Urinary bladder (tissue), 4 donors: ENCODE measurements around the gene GFPT2. TPM values are rescaled to one million over a fixed set of nuclear protein-coding genes. Genes with fewer than 3 reads are reported as not detected.

Experiments used
- DNase-seq: peaks from one replicate; pipeline ENCODE4 v3.0.0-alpha.2; 2015; ENCODE audit errors: extremely low spot score
- H3K27ac ChIP-seq: one replicate; pipeline ENCODE4 v1.5.1; 2013; ENCODE audit warnings: low read depth, mild to moderate bottlenecking, moderate library complexity
- H3K36me3 ChIP-seq: one replicate; pipeline ENCODE4 v1.6.1; 2013; ENCODE audit warnings: mild to moderate bottlenecking, moderate library complexity; ENCODE audit not compliant: insufficient read depth
- H3K4me1 ChIP-seq: one replicate; pipeline ENCODE4 v1.6.1; 2013; ENCODE audit warnings: mild to moderate bottlenecking, moderate library complexity; ENCODE audit not compliant: insufficient read depth
- H3K4me3 ChIP-seq: one replicate; pipeline ENCODE4 v1.5.1; 2013; ENCODE audit warnings: low read depth, low read length
- WGBS: extraction: QIAGEN DNeasy Blood & Tissue Kit; methylation state at CpG from one replicate; pipeline ENCODE4 v1.1.7; 2013; 5-methylcytosine and 5-hydroxymethylcytosine counted together
- polyA plus RNA-seq: library from polyadenylated mRNA; stranded (reverse); fragments of 200-250 nt; gene quantifications from one replicate; pipeline ENCODE4 v1.2.3, GENCODE V29; 2013
- total RNA-seq: library from RNA; depleted of rRNA; stranded (reverse); fragments of >200 nt; gene quantifications from one replicate; pipeline ENCODE4 v1.2.3, GENCODE V29; 2014
- donor health status: healthy with polysubstance abuse.
- donor health status: healthy.

GFPT2 gene
- total and polyA plus RNA-seq, 2 donors: 14.9 to 28.0 TPM

DNA sequence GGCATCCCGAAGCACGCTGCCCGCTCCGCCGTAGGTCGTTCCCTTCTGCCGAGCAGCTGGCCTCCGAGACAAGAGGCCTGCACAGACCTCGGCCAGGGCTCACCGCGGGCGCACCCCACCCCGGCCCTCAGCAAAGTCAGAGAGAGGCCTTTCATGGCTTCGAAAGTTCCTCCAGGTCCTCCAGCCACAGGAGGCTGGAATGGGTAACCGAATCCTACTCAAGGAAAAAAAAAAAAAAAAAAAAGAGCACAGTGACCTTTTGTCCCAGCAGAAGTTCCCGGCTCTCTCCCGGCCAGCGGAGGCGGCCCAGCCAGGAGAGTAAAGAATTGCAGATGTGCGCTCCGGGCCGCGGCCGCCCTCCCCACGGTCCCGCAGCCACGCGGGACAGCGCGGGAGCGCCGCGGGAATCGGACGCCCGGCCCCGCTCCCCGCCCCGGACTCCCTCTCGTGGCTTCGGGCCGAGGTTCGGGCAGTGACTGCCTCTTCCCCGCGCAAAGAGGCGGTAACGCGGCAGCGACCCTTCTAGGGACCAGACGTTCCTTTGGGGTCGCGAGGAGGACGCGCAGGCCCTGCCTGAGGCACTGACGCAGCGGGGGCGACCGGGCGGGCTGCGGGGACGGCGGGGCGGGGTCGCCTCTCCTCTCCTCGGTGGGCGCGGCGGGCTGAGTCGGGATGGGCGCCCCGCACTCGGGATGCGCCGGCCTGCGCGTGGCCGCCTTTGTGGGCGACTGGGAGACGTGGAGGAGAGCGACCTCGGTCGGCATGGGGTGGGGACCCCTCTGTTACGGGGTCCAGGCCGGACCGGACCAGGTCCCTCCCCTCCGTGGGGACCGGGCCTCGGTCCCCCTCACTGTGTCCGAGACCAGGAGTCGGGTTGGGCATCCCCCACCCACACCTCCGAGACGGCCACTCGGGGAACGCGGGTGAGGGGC lies 754 bp downstream of the GFPT2 start:
- Histone ChIP-seq H3K27ac (peak overlapping the region; percentile 54), H3K4me1 (no peaks in the 10 kb centered on the region), H3K36me3 (no peaks in the 10 kb centered on the region), H3K4me3 (peak overlapping the region; percentile 76)
- DNase-seq: no peak
- 9% methylated on average over 95 of the region's 95 CpGs for WGBS

DNA sequence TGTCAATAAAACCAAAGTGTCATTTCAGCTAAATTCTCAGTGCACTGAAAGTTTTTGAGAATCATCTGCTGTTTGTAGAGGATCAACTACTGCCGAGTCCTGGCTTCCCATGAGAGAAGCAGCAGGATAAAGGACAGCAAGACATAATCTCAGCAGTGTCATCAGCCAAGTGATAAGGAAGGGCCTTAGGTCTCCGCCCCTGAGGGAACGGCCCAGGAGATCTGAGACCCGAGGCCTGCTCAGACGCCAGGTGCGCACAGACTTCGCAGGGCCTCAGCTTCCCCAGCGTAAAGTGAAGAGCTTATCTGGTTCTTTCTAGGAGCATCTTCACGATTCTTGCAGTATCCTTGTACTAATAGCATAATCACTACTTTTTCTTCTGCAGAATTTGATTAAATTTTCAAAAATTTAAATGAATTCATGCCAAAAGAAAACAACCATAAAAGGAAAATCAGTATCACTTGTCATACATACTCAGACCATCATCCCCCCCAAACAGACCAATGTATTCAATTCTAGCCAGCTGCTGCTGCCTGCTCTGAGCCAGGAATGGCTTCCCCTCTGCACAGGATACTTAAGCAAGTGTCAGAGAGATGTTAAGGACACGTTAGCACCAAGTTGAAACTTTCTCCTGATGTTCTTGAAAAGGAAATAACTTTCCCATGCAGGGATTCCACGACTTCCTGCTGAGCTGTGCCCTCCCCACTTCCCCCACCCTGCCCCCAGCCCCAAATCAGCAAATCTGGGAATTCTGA lies 2.2 kb downstream of the GFPT2 start:
- Histone ChIP-seq H3K4me3 (no peak overlapping the region), H3K36me3 (no peaks in the 10 kb centered on the region), H3K27ac (no peak overlapping the region), H3K4me1 (no peaks in the 10 kb centered on the region)
- WGBS: 74% methylated on average over 11 of the region's 11 CpGs
- no peak for DNase-seq

DNA sequence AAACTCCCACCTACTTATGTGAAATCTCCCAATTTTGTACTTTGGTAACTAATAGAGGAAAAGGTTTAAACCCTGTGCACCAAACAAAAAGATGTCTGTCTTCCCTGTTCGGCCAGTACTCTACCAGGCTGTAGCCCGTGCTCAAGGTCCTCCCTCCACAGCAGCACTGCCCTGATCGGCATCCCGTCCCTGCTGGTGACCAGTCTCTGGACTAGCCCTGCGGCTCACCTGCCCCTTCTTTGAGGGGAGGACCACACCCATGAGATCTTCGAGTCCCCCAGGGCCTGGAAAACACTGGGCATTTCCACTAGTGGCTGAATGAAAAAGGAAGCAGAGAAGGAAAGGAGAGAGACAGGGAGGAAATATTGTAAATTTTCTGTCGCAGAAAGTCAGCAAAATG lies 2.8 kb downstream of the GFPT2 start:
- H3K4me1 ChIP-seq: no peaks in the 10 kb centered on the region
- 86% methylated on average over 7 of the region's 7 CpGs for WGBS
- no peak overlapping the region for H3K4me3 ChIP-seq
- H3K27ac ChIP-seq: no peak overlapping the region
- no peak for DNase-seq
- no peaks in the 10 kb centered on the region for H3K36me3 ChIP-seq

DNA sequence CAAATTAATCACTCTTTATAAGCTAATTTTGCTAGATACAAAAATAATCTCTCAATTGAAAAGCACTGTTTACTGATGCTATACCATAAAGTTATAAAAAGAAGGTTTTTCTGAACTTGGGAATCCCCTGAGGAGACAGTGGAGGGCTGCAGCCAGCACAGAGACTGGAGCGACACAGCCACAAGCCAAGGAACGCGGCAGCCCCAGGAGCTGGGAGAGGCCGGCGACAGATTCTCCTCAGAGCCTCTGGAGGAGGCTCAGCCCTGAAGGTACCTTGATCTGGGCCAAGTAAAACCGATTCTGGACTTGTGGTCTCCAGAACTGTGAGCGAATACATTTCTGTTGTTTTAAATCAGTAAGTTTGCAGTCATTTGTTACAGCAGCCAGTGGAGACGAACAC lies 3.7 kb downstream of the GFPT2 start:
- no peak overlapping the region for H3K27ac ChIP-seq
- no peak overlapping the region for H3K4me3 ChIP-seq
- no peaks in the 10 kb centered on the region for H3K4me1 ChIP-seq
- no peak for DNase-seq
- 95% methylated on average over 8 of the region's 8 CpGs for WGBS
- no peaks in the 10 kb centered on the region for H3K36me3 ChIP-seq

DNA sequence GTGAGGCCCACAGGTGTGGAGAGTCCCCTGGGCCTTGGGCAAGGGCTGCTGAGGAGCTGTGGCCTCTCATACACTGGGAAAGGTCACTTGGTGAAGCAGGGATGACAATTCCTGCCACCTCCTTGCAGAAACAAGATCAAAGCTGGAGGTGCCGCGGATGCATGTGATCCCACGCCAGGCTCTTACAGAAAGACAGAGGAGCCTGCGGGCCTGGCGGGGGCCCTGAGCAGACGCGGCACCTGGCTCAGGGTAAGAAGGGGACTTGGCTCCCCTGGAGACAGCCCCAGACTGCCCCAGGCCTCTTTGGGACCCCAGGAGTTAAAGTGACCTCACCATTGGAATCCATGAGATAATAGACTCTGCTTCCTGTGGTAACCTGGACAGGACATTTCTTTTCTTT lies 4.8 kb downstream of the GFPT2 start:
- no peaks in the 10 kb centered on the region for H3K4me1 ChIP-seq
- DNase-seq: no peak
- 95% methylated on average over 7 of the region's 7 CpGs for WGBS
- no peak overlapping the region for H3K27ac ChIP-seq
- no peak overlapping the region for H3K4me3 ChIP-seq
- no peaks in the 10 kb centered on the region for H3K36me3 ChIP-seq

DNA sequence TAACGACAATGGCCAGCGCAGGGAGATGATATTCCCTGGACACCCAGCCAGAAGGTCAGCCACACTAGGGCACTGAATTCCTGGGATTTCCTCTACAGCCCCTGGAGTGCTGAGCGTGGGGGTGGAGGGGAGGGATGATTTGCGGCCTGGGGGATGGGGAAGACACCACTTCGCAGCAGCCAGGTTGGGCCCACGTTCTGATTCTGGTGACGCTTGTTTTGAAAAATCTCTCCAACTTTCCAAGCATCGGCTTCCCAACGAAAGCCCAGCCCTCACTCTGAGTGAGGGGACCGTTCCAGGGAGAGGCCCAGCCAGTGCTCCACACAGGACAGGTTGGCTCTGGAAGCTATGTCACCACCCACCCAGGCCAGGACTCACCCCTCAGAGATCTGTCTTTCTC lies 5.4 kb downstream of the GFPT2 start:
- Histone ChIP-seq H3K27ac (no peak overlapping the region), H3K4me3 (no peak overlapping the region), H3K4me1 (no peaks in the 10 kb centered on the region), H3K36me3 (no peaks in the 10 kb centered on the region)
- DNase-seq: no peak
- 75% methylated on average over 10 of the region's 10 CpGs for WGBS

DNA sequence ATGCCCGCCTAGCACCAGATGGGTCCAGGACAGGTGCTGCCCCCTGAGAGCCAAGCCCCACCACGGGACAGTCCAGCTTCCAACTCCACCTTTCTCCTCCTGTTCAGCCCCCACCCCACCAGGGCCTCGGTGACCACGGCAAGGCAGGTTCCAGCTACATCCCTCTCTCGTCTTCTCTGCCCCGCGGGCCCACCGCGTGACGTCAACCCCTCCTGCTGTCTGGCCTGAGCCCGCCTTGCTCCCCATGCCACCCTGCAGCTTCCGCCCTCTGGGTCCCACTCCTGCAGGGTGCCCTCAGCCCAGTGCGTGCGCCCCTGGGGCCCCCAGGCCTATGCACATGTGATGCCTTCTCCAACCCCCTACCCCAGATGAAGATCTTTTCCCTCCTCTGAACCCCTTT lies 6.8 kb downstream of the GFPT2 start:
- no peaks in the 10 kb centered on the region for H3K4me1 ChIP-seq
- DNase-seq: no peak

DNA sequence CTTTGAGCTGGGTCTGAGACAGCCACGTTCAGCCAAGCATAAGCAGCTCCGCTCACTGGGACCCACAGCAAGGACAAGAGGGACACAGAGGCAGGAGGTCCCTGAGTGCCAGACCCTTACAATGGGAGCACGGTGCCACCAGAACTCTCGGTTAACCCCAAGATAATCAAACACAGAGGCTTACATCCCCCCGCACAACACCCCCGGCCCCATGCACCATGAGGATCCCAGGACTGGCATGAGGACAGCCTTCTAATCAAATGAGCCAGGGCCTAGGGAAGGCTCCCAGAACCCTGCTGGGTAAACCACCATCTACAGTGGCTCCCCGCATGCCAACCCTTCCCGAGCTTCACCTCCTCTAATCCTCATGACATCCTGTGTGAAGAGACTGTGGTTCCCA lies 7.4 kb downstream of the GFPT2 start:
- no peak for DNase-seq
- no peak overlapping the region for H3K4me3 ChIP-seq
- WGBS: 96% methylated on average over 8 of the region's 8 CpGs
- H3K27ac ChIP-seq: no peak overlapping the region
- H3K36me3 ChIP-seq: no peaks in the 10 kb centered on the region
- H3K4me1 ChIP-seq: no peaks in the 10 kb centered on the region

More for the DNA sequence above, 6.8 kb downstream of the GFPT2 start:
- no peaks in the 10 kb centered on the region for H3K36me3 ChIP-seq
- no peak overlapping the region for H3K4me3 ChIP-seq
- 98% methylated on average over 14 of the region's 14 CpGs for WGBS
- H3K27ac ChIP-seq: no peak overlapping the region

DNA sequence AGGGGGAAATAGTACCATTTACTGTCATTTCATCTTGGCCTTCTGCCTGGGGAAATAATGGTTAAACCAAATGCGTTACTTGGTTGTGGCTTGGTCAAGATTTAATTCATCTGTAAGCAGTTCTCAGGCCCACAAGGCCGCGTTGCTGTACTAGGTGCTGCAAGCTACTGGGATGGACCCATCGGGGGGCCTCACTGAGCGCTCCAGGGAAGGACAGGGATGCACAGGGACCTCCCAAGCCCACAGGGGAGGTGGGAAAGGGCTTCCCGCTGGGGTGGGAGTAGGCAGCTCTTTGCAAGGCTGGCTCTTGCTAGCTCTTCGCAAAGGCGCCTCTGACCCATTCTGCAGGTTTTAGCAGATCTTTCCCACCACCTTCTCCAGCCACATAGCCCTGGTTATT lies 8.0 kb downstream of the GFPT2 start:
- DNase-seq: no peak
- Histone ChIP-seq H3K4me1 (no peaks in the 10 kb centered on the region), H3K4me3 (no peak overlapping the region), H3K27ac (no peak overlapping the region), H3K36me3 (no peaks in the 10 kb centered on the region)
- WGBS: 92% methylated on average over 8 of the region's 8 CpGs

DNA sequence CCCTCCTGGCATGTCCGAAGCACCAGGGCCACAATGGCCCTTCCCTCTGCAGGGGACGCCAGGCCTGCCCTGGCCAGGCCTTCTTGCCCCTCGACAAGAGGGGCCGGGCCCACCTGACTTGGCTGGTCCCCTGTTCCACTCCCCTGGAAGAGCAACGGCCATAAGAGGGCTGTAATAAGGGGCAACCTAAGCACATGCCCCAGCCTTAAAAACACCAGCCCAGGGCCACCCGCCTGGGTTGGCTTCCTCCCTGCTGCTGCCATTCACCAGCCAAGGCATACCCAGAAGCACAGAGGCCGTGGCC lies 8.5 kb downstream of the GFPT2 start:
- Histone ChIP-seq H3K4me3 (no peak overlapping the region), H3K36me3 (no peaks in the 10 kb centered on the region), H3K27ac (no peak overlapping the region), H3K4me1 (no peaks in the 10 kb centered on the region)
- no peak for DNase-seq
- WGBS: 96% methylated on average over 7 of the region's 7 CpGs

DNA sequence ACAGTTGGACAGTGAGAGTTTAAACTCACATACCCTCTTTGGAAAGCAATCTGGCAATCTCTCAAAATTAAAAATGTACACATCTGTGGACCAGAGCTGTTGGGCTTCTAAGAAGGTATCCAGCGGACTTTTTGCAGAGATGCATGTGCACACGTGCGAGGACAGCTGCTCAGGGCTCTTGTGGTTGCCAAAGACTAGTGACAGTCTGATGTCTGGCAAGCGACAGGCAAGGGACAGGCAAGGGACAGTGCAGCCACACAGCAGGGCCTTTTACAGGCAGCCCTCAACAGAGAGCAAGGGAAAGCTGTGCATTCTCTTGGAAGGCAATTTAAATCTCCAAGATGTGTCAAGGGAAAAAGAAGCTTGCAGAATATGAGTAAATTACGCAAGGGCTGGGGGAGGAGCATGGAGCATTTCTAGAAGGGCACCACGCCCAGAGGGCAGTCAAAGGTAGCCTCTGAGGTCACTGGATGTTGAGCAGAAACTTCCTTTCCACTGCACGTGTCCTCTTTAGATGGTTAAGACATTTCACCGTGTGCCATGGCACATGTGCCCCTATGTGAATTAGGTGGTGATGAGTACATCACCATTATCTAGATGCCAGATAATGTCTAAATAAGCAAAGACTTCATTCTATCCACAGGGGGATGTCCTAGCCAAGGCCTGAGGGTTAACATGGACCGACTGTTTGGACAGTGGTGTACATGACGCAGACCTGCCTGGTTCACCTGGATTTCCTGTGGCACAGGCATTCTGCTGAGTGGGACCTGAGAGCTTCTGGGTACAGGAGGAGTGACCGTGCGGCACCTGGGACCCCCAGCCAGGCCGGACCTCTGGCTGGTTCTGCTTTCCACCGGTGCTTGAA lies 9.1 kb downstream of the GFPT2 start:
- Histone ChIP-seq H3K36me3 (no peaks in the 10 kb centered on the region), H3K4me1 (no peaks in the 10 kb centered on the region), H3K27ac (no peak overlapping the region), H3K4me3 (no peak overlapping the region)
- WGBS: 71% methylated on average over 14 of the region's 14 CpGs
- no peak for DNase-seq

DNA sequence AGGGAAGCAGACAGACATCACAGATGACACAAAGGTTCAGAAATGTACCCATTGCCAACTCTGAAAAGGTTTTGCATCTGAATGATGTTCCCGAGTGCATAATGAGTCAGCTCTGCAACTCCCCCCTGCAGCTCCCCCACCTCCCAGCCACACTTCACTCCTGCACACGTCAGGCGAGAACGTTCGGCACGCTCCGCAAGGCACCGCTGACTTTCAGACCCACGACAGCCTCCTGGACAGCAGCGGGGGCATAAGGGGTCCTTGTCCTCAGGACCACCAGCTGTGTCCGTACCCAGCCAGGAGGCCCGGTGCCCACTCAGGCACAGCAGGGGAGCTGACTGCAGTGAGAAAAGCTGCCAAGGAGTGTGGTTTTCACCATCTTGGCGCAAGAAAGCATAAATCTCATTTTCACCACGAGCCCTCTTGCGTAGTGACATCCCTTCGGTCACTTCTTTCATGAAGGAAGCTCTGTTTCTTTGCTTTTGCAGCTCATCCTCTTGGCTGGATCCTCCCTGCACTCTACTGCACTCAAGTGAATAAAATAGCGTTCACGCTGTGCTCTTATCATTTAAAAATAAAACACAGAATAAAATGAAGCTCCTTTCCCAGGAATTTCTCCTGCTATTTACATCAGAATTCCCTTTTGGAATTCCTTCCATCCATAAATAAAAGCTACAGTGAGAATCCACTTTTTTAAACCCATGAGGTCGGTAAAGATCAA lies 9.9 kb downstream of the GFPT2 start:
- WGBS: 24% methylated on average over 19 of the region's 19 CpGs
- no peaks in the 10 kb centered on the region for H3K36me3 ChIP-seq
- H3K4me3 ChIP-seq: no peak overlapping the region
- no peak for DNase-seq
- H3K4me1 ChIP-seq: no peaks in the 10 kb centered on the region
- no peak overlapping the region for H3K27ac ChIP-seq

DNA sequence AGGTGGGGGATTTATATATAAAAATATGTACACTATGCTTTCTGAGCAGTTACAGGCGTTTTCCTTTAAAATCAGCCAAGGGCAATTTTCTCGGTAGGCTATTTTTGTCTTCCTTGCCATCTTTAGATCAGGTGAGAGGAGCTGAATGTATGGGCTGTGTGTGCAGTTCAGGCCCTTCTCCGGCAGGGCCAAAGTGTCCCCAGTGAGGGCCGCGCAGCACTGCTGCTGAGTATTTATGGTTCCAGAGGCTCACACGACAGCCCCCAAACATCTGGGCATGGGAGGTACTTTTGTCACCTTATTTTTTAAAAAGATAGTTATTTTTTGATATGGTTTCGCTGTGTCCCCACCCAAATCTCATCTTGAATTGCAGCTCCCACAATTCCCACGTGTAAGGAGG lies 11.5 kb downstream of the GFPT2 start:
- Histone ChIP-seq H3K27ac (no peak overlapping the region), H3K36me3 (no peaks in the 10 kb centered on the region), H3K4me3 (no peak overlapping the region), H3K4me1 (no peaks in the 10 kb centered on the region)
- no peak for DNase-seq
- WGBS: 94% methylated on average over 8 of the region's 8 CpGs
